Loucy (cell line): Measurements from ENCODE around the gene RFWD3.

Source experiments
- H2AFZ ChIP-seq: fragments of 200-600 bp; sonication (generic); 2 replicates; pipeline ENCODE4 v1.6.0; 2016; ENCODE audit warnings: antibody characterized with exemption, mild to moderate bottlenecking, low read length, moderate library complexity
- H3F3A ChIP-seq: fragments of 200-600 bp; 2 replicates; pipeline ENCODE4 v1.6.0; 2016; ENCODE audit warnings: antibody characterized with exemption, low read depth, mild to moderate bottlenecking
- H3K27me3 ChIP-seq: fragments of 200-600 bp; sonication (generic); 2 replicates; pipeline ENCODE4 v1.6.1; 2014; ENCODE audit warnings: low read length, mild to moderate bottlenecking; ENCODE audit not compliant: insufficient read depth, poor library complexity, severe bottlenecking
- H3K36me3 ChIP-seq: fragments of 200-600 bp; sonication (generic); 2 replicates; pipeline ENCODE4 v1.6.1; 2016; ENCODE audit warnings: low read length; ENCODE audit not compliant: insufficient read depth
- H3K4me1 ChIP-seq: fragments of 200-600 bp; sonication (generic); 2 replicates; pipeline ENCODE4 v1.5.1; 2014; ENCODE audit warnings: low read length, mild to moderate bottlenecking; ENCODE audit not compliant: insufficient read depth, poor library complexity, severe bottlenecking
- H3K4me2 ChIP-seq: fragments of 200-600 bp; sonication (generic); 2 replicates; pipeline ENCODE4 v1.6.0; 2014; ENCODE audit warnings: antibody characterized with exemption, low read length, low read depth, mild to moderate bottlenecking; ENCODE audit not compliant: poor library complexity, severe bottlenecking
- H3K4me3 ChIP-seq: fragments of 200-600 bp; sonication (generic); 2 replicates; pipeline ENCODE4 v1.5.1; 2014; ENCODE audit warnings: low read length, mild to moderate bottlenecking, mixed read lengths; ENCODE audit not compliant: poor library complexity, severe bottlenecking
- H3K79me2 ChIP-seq: fragments of 200-600 bp; sonication (generic); 2 replicates; pipeline ENCODE4 v1.6.1; 2014; ENCODE audit warnings: low read length; ENCODE audit not compliant: insufficient read depth
- H3K9ac ChIP-seq: fragments of 200-600 bp; sonication (generic); 2 replicates; pipeline ENCODE4 v1.6.0; 2014; ENCODE audit warnings: mild to moderate bottlenecking, low read depth, low read length, moderate library complexity; ENCODE audit not compliant: poor library complexity, severe bottlenecking
- H3K9me2 ChIP-seq: fragments of 200-600 bp; sonication (generic); replicated peaks from 2 replicates; pipeline ENCODE4 v1.6.1; 2016; ENCODE audit warnings: low read depth, low read length, mixed read lengths
- H3K9me3 ChIP-seq: fragments of 200-600 bp; sonication (generic); 2 replicates; pipeline ENCODE4 v1.6.1; 2014; ENCODE audit warnings: mild to moderate bottlenecking, antibody characterized with exemption, low read length, low read depth; ENCODE audit not compliant: insufficient read depth
- H4K20me1 ChIP-seq: fragments of 200-600 bp; sonication (generic); 2 replicates; pipeline ENCODE4 v1.6.0; 2014; ENCODE audit warnings: antibody characterized with exemption, low read length, mild to moderate bottlenecking; ENCODE audit not compliant: insufficient read depth, poor library complexity, severe bottlenecking
- EZH2phosphoT487 ChIP-seq: fragments of 200-600 bp; IDR thresholded peaks from 2 replicates; pipeline ENCODE4 v1.6.1; 2018; ENCODE audit warnings: antibody characterized with exemption, mild to moderate bottlenecking, moderate library complexity, borderline replicate concordance
- TF ChIP-seq, protein P1 (sequence below): fragments of 200-600 bp; sonication (generic); conservative IDR thresholded peaks from 2 replicates; pipeline ENCODE4 v1.5.1; 2014; ENCODE audit warnings: mild to moderate bottlenecking, antibody characterized with exemption, low read length

Gene RFWD3

DNA sequence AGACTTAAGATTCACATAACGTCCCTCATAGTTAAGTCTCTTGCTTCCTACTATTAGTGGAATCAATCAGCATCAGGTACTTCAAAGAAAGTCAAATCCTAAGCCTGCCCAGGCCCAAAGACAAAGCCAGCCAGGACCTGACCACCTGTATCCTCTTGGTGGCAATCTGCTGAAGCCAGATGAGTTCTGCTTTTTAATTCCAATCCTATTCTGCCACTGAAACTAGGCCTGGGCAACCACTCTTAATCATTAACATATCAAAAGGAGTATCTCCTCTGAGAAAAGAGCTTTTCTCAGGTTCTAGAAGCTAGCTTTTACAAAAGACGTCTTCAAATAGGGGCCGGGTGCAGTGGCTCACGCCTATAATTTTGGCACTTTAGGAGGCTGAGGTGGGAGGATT is 44.7 kb downstream of the RFWD3 start:
- no peak overlapping the region for H3K4me2 ChIP-seq
- no peaks in the 10 kb centered on the region for H3F3A ChIP-seq
- no peaks in the 10 kb centered on the region for H3K27me3 ChIP-seq
- no peak overlapping the region for H2AFZ ChIP-seq
- H3K36me3 ChIP-seq = peaks cover 84% of the 10 kb centered on the region
- no peaks in the 10 kb centered on the region for H3K4me1 ChIP-seq
- no peaks in the 10 kb centered on the region for H3K79me2 ChIP-seq
- peaks cover 15% of the 10 kb centered on the region for H4K20me1 ChIP-seq
- no peaks in the 10 kb centered on the region for H3K9me2 ChIP-seq
- H3K9ac ChIP-seq = no peak overlapping the region
- no peak overlapping the region for H3K4me3 ChIP-seq
- H3K9me3 ChIP-seq = no peaks in the 10 kb centered on the region
- TF ChIP-seq EZH2phosphoT487 = no peak
- TF ChIP-seq, protein P1, sequence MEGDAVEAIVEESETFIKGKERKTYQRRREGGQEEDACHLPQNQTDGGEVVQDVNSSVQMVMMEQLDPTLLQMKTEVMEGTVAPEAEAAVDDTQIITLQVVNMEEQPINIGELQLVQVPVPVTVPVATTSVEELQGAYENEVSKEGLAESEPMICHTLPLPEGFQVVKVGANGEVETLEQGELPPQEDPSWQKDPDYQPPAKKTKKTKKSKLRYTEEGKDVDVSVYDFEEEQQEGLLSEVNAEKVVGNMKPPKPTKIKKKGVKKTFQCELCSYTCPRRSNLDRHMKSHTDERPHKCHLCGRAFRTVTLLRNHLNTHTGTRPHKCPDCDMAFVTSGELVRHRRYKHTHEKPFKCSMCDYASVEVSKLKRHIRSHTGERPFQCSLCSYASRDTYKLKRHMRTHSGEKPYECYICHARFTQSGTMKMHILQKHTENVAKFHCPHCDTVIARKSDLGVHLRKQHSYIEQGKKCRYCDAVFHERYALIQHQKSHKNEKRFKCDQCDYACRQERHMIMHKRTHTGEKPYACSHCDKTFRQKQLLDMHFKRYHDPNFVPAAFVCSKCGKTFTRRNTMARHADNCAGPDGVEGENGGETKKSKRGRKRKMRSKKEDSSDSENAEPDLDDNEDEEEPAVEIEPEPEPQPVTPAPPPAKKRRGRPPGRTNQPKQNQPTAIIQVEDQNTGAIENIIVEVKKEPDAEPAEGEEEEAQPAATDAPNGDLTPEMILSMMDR = no peak

DNA sequence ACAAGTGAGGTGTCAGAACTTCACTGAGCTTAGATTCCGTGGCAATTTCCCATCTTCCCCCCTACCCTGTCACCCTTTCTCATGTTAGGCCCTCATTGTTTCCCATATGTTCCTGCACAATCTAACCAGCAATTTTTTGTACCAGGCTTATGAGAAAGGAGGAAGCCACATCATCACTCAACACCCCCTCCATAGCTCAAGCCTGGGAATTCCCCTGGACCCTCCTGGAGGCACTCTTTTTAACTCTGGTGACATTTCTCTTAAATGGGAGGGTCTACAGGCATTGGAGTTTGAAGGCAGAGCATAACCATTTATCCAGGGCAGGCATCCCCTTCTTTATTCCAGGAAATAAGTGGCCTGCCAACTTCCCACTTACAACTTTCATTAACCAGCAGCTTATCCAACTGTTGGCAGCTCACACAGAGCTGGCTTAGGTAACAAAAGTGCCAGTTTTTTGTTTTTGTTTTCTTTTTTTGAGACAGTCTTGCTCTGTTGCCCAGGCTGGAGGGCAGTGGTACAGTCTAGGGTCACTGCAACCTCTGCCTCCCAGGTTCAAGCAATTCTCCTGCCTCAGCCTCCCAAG is 49.4 kb downstream of the RFWD3 start:
- Histone ChIP-seq H2AFZ (no peak overlapping the region), H3K79me2 (no peaks in the 10 kb centered on the region), H3K9me2 (no peaks in the 10 kb centered on the region), H3K27me3 (no peaks in the 10 kb centered on the region), H3K9me3 (no peaks in the 10 kb centered on the region), H3K4me3 (no peak overlapping the region), H4K20me1 (no peaks in the 10 kb centered on the region), H3K4me1 (no peaks in the 10 kb centered on the region), H3F3A (no peaks in the 10 kb centered on the region), H3K36me3 (peaks cover 37% of the 10 kb centered on the region), H3K9ac (no peak overlapping the region), H3K4me2 (no peak overlapping the region)
- no peak for TF ChIP-seq EZH2phosphoT487
- TF ChIP-seq, protein P1 = no peak

DNA sequence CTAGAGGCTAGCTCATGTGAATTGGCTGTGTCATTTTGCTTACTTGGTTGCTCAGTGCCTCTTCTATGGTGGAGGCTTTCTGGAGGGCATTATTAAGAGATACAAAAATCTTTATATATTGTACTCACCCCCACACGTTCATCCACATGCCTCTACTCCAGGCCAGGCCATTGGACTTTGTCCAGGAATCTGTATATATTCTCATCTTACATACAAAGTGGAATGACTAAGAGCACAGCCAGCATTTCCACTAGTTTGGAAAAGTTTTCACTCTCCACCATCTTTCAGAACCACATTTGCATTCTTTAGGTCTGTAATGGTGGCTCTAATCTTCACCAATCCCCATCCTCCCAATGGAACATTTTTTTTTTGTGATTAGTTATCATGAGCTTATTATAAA is 55.0 kb downstream of the RFWD3 start:
- Histone ChIP-seq H3K4me2 (no peak overlapping the region), H3K79me2 (peaks cover 1% of the 10 kb centered on the region; the same call in 1 of the 2 replicates), H3K4me3 (no peak overlapping the region), H4K20me1 (no peaks in the 10 kb centered on the region), H3K9ac (no peak overlapping the region), H3K36me3 (no peaks in the 10 kb centered on the region), H3K4me1 (peaks cover 14% of the 10 kb centered on the region), H3F3A (no peaks in the 10 kb centered on the region), H3K9me3 (no peaks in the 10 kb centered on the region), H2AFZ (no peak overlapping the region), H3K9me2 (no peaks in the 10 kb centered on the region), H3K27me3 (no peaks in the 10 kb centered on the region)
- TF ChIP-seq EZH2phosphoT487 = no peak
- TF ChIP-seq, protein P1 = no peak
